ENCODE results near the gene AGPAT4. TPM values are rescaled to one million over a fixed set of nuclear protein-coding genes. Genes with fewer than 3 reads are reported as not detected.

The AGPAT4 gene
- polyA plus RNA-seq, 3 donors = 6.4 to 15.8 (median 6.9) TPM

GRCh38 chr6:161308075-161308655 is 34.3 kb upstream of the AGPAT4 start:
- no peak overlapping the region for H3K27ac Mint-ChIP-seq
- TF ChIP-seq CTCF (IDR thresholded peaks at IDR 0.05) = no peak
- DNase-seq = no peak
- no peak overlapping the region for H3K4me2 ChIP-seq (replicated peaks; ENCODE audit: extremely low read depth, low read length, poor library complexity, severe bottlenecking)
- H3K9ac ChIP-seq (ENCODE audit: insufficient read depth, low read length, poor library complexity, severe bottlenecking) = no peak overlapping the region
- no peaks in the 10 kb centered on the region for H3K27me3 ChIP-seq (ENCODE audit: control insufficient read depth in 2 of 2, insufficient read depth in 2 of 2, low read length in 2 of 2)
- H3K79me2 ChIP-seq (ENCODE audit: insufficient read depth, low read length) = no peaks in the 10 kb centered on the region
- H2AFZ ChIP-seq (ENCODE audit: insufficient read depth, low read depth, low read length, poor library complexity, severe bottlenecking) = no peak overlapping the region
- WGBS (ENCODE audit: insufficient coverage) = 74% methylated on average over 6 of the region's 10 CpGs
- H3K36me3 Mint-ChIP-seq = no peaks in the 10 kb centered on the region
- H3K36me3 ChIP-seq (replicated peaks in 1 of 2; ENCODE audit: control insufficient read depth in 1 of 2, insufficient read depth in 2 of 2, low read length in 2 of 2) = no peaks in the 10 kb centered on the region
- H3K9me3 Mint-ChIP-seq = peaks cover 2 to 16% (median 10%) of the 10 kb centered on the region in 7 donors
- no peak overlapping the region for H3K4me3 ChIP-seq (replicated peaks in 1 of 3; ENCODE audit: low read depth in 2 of 3, low read length in 3 of 3)
- H3K27me3 Mint-ChIP-seq (ENCODE audit: low read depth in 3 of 3) = peaks cover 0 to 2% (median 2%) of the 10 kb centered on the region in 3 donors
- no peaks in the 10 kb centered on the region for H4K20me1 ChIP-seq (ENCODE audit: insufficient read depth, low read length)
- H3K27ac ChIP-seq (ENCODE audit: low read depth in 1 of 2, low read length in 2 of 2) = no peak overlapping the region
- no peak overlapping the region for H3K4me3 Mint-ChIP-seq
- no peaks in the 10 kb centered on the region for H3K4me1 ChIP-seq (ENCODE audit: control insufficient read depth in 1 of 2, insufficient read depth in 2 of 2, low read length in 2 of 2)
- peaks cover 0 to 5% of the 10 kb centered on the region in 2 donors for H3K9me3 ChIP-seq (replicated peaks in 1 of 2; ENCODE audit: control insufficient read depth in 1 of 2, insufficient read depth in 1 of 2, low read length in 2 of 2)
- H3K4me1 Mint-ChIP-seq = no peaks in the 10 kb centered on the region
- intact Hi-C loops (cut with micrococcal nuclease) = no loop called here

- no peaks in the 10 kb centered on the region for H3K79me2 ChIP-seq (ENCODE audit: insufficient read depth, low read length)
- DNase-seq = no peak
- H3K4me3 Mint-ChIP-seq = no peak overlapping the region
- peaks cover 0 to 5% of the 10 kb centered on the region in 2 donors for H3K9me3 ChIP-seq (replicated peaks in 1 of 2; ENCODE audit: control insufficient read depth in 1 of 2, insufficient read depth in 1 of 2, low read length in 2 of 2)
- H3K9me3 Mint-ChIP-seq = peaks cover 2 to 18% (median 9%) of the 10 kb centered on the region in 7 donors
- WGBS (ENCODE audit: insufficient coverage) = 96% methylated on average over 4 of the region's 4 CpGs
- no peaks in the 10 kb centered on the region for H3K4me1 Mint-ChIP-seq
- intact Hi-C loops (cut with micrococcal nuclease) = no loop called here
- H3K4me3 ChIP-seq (replicated peaks in 1 of 3; ENCODE audit: low read depth in 2 of 3, low read length in 3 of 3) = no peak overlapping the region
- H3K4me1 ChIP-seq (ENCODE audit: control insufficient read depth in 1 of 2, insufficient read depth in 2 of 2, low read length in 2 of 2) = no peaks in the 10 kb centered on the region
- no peaks in the 10 kb centered on the region for H3K27me3 ChIP-seq (ENCODE audit: control insufficient read depth in 2 of 2, insufficient read depth in 2 of 2, low read length in 2 of 2)
- H3K36me3 Mint-ChIP-seq = no peaks in the 10 kb centered on the region
- H4K20me1 ChIP-seq (ENCODE audit: insufficient read depth, low read length) = no peaks in the 10 kb centered on the region
- no peak overlapping the region for H3K27ac ChIP-seq (ENCODE audit: low read depth in 1 of 2, low read length in 2 of 2)
- TF ChIP-seq CTCF (IDR thresholded peaks at IDR 0.05) = no peak
- no peak overlapping the region for H2AFZ ChIP-seq (ENCODE audit: insufficient read depth, low read depth, low read length, poor library complexity, severe bottlenecking)
- no peak overlapping the region for H3K9ac ChIP-seq (ENCODE audit: insufficient read depth, low read length, poor library complexity, severe bottlenecking)
- no peak overlapping the region for H3K27ac Mint-ChIP-seq
- no peaks in the 10 kb centered on the region for H3K36me3 ChIP-seq (replicated peaks in 1 of 2; ENCODE audit: control insufficient read depth in 1 of 2, insufficient read depth in 2 of 2, low read length in 2 of 2)
- H3K27me3 Mint-ChIP-seq (ENCODE audit: low read depth in 3 of 3) = peaks cover 2 to 4% (median 2%) of the 10 kb centered on the region in 3 donors
- no peak overlapping the region for H3K4me2 ChIP-seq (replicated peaks; ENCODE audit: extremely low read depth, low read length, poor library complexity, severe bottlenecking)
Measured at GRCh38 chr6:161305860-161306259, 32.0 kb upstream of the AGPAT4 start.
